HEK293T (cell line): ENCODE data around the gene PTPRG.

Source experiments
- ARNT ChIP-seq: fragments of 450-650 bp; IDR thresholded peaks from 2 replicates; pipeline ENCODE4 v1.6.1; 2017; ENCODE audit warnings: mild to moderate bottlenecking
- BHLHE40 ChIP-seq: fragments of 450-650 bp; IDR thresholded peaks from 2 replicates; pipeline ENCODE4 v1.6.1; 2016; ENCODE audit warnings: mild to moderate bottlenecking, moderate library complexity, borderline replicate concordance
- FOXA1 ChIP-seq: fragments of 450-650 bp; IDR thresholded peaks from 2 replicates; pipeline ENCODE4 v1.6.1; 2016; ENCODE audit warnings: mild to moderate bottlenecking
- FOXM1 ChIP-seq: fragments of 450-650 bp; IDR thresholded peaks from 2 replicates; pipeline ENCODE4 v1.6.1; 2017; ENCODE audit warnings: mild to moderate bottlenecking, borderline replicate concordance
- HDGF ChIP-seq: fragments of 450-650 bp; IDR thresholded peaks from 2 replicates; pipeline ENCODE4 v1.6.1; 2017; ENCODE audit warnings: antibody characterized with exemption, borderline replicate concordance
- L3MBTL2 ChIP-seq: fragments of 450-650 bp; conservative IDR thresholded peaks from 2 replicates; pipeline ENCODE4 v1.6.1; 2016; ENCODE audit warnings: mild to moderate bottlenecking
- LEF1 ChIP-seq: fragments of 450-650 bp; IDR thresholded peaks from 2 replicates; pipeline ENCODE4 v1.6.1; 2017; ENCODE audit warnings: mild to moderate bottlenecking, borderline replicate concordance
- NFRKB ChIP-seq: fragments of 450-650 bp; IDR thresholded peaks from 2 replicates; pipeline ENCODE4 v1.6.1; 2016; ENCODE audit warnings: mild to moderate bottlenecking, moderate library complexity
- SP1 ChIP-seq: fragments of 450-650 bp; IDR thresholded peaks from 2 replicates; pipeline ENCODE4 v1.6.1; 2017
- SUZ12 ChIP-seq: fragments of 450-650 bp; IDR thresholded peaks from 2 replicates; pipeline ENCODE4 v1.6.1; 2016; ENCODE audit warnings: mild to moderate bottlenecking
- TARDBP ChIP-seq: fragments of 450-650 bp; IDR thresholded peaks from 2 replicates; pipeline ENCODE4 v1.6.1; 2016
- TF ChIP-seq, protein P1 (sequence below): fragments of 450-650 bp; IDR thresholded peaks from 2 replicates; pipeline ENCODE4 v1.6.1; 2016

DNA sequence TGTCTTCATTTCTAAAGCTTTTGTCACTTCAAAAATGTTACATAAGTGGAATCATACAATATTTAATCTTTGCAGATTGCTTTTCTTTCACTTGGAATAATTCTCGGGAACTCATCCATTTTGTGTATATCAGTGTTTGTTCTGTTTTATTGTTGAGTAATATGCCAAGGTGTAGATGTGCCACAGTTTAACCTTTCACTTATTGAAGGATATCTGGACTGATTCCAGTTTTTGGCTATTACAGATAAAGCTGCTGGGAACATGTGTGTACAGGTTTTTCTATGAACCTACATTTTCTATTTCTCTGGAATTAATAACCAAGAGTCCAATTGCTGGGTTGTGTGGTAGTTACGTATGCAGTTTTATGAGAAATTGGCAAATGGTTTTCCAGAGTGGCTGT, 334.9 kb downstream of the PTPRG start:
- TF ChIP-seq BHLHE40 (no peak), HDGF (no peak), ARNT (no peak), SUZ12 (no peak), SP1 (no peak), LEF1 (no peak), FOXM1 (no peak), NFRKB (no peak), TARDBP (no peak), L3MBTL2 (no peak), FOXA1 (no peak)
- TF ChIP-seq, protein P1, sequence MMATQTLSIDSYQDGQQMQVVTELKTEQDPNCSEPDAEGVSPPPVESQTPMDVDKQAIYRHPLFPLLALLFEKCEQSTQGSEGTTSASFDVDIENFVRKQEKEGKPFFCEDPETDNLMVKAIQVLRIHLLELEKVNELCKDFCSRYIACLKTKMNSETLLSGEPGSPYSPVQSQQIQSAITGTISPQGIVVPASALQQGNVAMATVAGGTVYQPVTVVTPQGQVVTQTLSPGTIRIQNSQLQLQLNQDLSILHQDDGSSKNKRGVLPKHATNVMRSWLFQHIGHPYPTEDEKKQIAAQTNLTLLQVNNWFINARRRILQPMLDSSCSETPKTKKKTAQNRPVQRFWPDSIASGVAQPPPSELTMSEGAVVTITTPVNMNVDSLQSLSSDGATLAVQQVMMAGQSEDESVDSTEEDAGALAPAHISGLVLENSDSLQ, result no peak
